HepG2 (cell line): ENCODE measurements around the gene SLC22A31. TPM values are rescaled to one million over a fixed set of nuclear protein-coding genes. Genes with fewer than 3 reads are reported as not detected.

Experiments used
- EED ChIP-seq: sonication (generic); formaldehyde crosslinking; IDR thresholded peaks from 2 replicates; pipeline ENCODE4 v1.5.0; 2020; ENCODE audit warnings: mild to moderate bottlenecking, missing genetic modification reagents
- ELF3 ChIP-seq: IDR thresholded peaks from 2 replicates; pipeline ENCODE4 v1.6.1; 2016; ENCODE audit warnings: missing genetic modification reagents, missing compliant biosample characterization
- FOSL2 ChIP-seq: sonication (generic); formaldehyde crosslinking; IDR thresholded peaks from 2 replicates; pipeline ENCODE4 v1.4.0; 2020; ENCODE audit warnings: missing genetic modification reagents
- FOXK1 ChIP-seq: sonication (generic); formaldehyde crosslinking; IDR thresholded peaks from 2 replicates; pipeline ENCODE4 v1.4.0; 2020; ENCODE audit warnings: low read depth, missing genetic modification reagents, borderline replicate concordance
- HMG20A ChIP-seq: IDR thresholded peaks from 2 replicates; pipeline ENCODE4 v1.6.1; 2016; ENCODE audit warnings: borderline replicate concordance
- JARID2 ChIP-seq: sonication (generic); formaldehyde crosslinking; IDR thresholded peaks from 2 replicates; pipeline ENCODE4 v1.8.1; 2023; ENCODE audit warnings: missing genetic modification reagents, inconsistent platforms; ENCODE audit not compliant: insufficient replicate concordance
- KDM2A ChIP-seq: sonication (generic); formaldehyde crosslinking; IDR thresholded peaks from 2 replicates; pipeline ENCODE4 v1.4.0; 2020; ENCODE audit warnings: low read depth, missing genetic modification reagents, borderline replicate concordance
- KDM5A ChIP-seq: fragments of 200-600 bp; sonication (generic); IDR thresholded peaks from 2 replicates; pipeline ENCODE4 v1.7.0; 2018; ENCODE audit warnings: antibody characterized with exemption, mild to moderate bottlenecking, low read length, borderline replicate concordance
- MAFG ChIP-seq: sonication (generic); formaldehyde crosslinking; IDR thresholded peaks from 2 replicates; pipeline ENCODE4 v1.5.1; 2020; ENCODE audit warnings: mild to moderate bottlenecking, missing genetic modification reagents
- MED13 ChIP-seq: sonication (generic); formaldehyde crosslinking; IDR thresholded peaks from 2 replicates; pipeline ENCODE4 v1.5.0; 2020; ENCODE audit warnings: missing genetic modification reagents
- NCOA5 ChIP-seq: sonication (generic); formaldehyde crosslinking; IDR thresholded peaks from 2 replicates; pipeline ENCODE4 v1.4.0; 2020; ENCODE audit warnings: missing genetic modification reagents
- PAX8 ChIP-seq: sonication (generic); formaldehyde crosslinking; IDR thresholded peaks from 2 replicates; pipeline ENCODE4 v1.8.0; 2022; ENCODE audit warnings: mild to moderate bottlenecking, missing genetic modification reagents, borderline replicate concordance
- POLR2G ChIP-seq: fragments of 200-400 bp; formaldehyde crosslinking; IDR thresholded peaks from 2 replicates; pipeline ENCODE4 v1.6.1; 2018; ENCODE audit warnings: mild to moderate bottlenecking, low read depth, low read length, moderate library complexity
- SMYD3 ChIP-seq: sonication (generic); formaldehyde crosslinking; IDR thresholded peaks from 2 replicates; pipeline ENCODE4 v1.8.1; 2023; ENCODE audit warnings: mild to moderate bottlenecking, missing genetic modification reagents
- TAF15 ChIP-seq: fragments of 200-400 bp; formaldehyde crosslinking; IDR thresholded peaks from one replicate; pipeline ENCODE4 v1.6.1; 2018; ENCODE audit warnings: mild to moderate bottlenecking, low read depth, low read length; ENCODE audit not compliant: poor library complexity, severe bottlenecking
- ZFP62 ChIP-seq: sonication (generic); formaldehyde crosslinking; IDR thresholded peaks from 2 replicates; pipeline ENCODE4 v1.4.0; 2020; ENCODE audit warnings: missing genetic modification reagents
- ZNF546 ChIP-seq: sonication (generic); formaldehyde crosslinking; conservative IDR thresholded peaks from 2 replicates; pipeline ENCODE4 v1.8.1; 2023; ENCODE audit warnings: mild to moderate bottlenecking, missing genetic modification reagents
- ZNF746 ChIP-seq: sonication (generic); formaldehyde crosslinking; IDR thresholded peaks from 2 replicates; pipeline ENCODE4 v1.8.0; 2022; ENCODE audit warnings: mild to moderate bottlenecking, missing genetic modification reagents
- ZNF850 ChIP-seq: sonication (generic); formaldehyde crosslinking; conservative IDR thresholded peaks from 2 replicates; pipeline ENCODE4 v1.9.0; 2021; ENCODE audit warnings: mild to moderate bottlenecking, missing genetic modification reagents
- polyA plus RNA-seq, 8 experiments: library from polyadenylated mRNA; depleted of rRNA in 3 of 8; stranded (reverse) in 7 of 8; unstranded in 1 of 8; fragments of >200 nt; fragmentation: Illumina TruSeq in 4 of 8; extraction: Trizol in 4 of 8; gene quantifications; 2 replicates each; pipeline versions ENCODE4 v1.2.1 to v1.2.3, GENCODE V29; 2011 to 2016; ENCODE audit warnings: low read depth in 4 of 8, missing spikeins in 1 of 8, mixed read lengths in 1 of 8; ENCODE audit not compliant: insufficient read depth in 1 of 8
- total RNA-seq, 5 experiments: library from RNA; depleted of rRNA; stranded (reverse); fragments of >200 nt; fragmentation: Illumina TruSeq; extraction: Trizol; gene quantifications; 2 replicates each; pipeline ENCODE4 v1.2.3, GENCODE V29; 2016; ENCODE audit warnings: low read depth in 1 of 5
- TF ChIP-seq, protein P1 (sequence below): sonication (generic); formaldehyde crosslinking; IDR thresholded peaks from 2 replicates; pipeline ENCODE4 v1.4.0; 2020; ENCODE audit warnings: missing genetic modification reagents, borderline replicate concordance
- TF ChIP-seq, protein P2 (sequence below): sonication (generic); formaldehyde crosslinking; IDR thresholded peaks from 2 replicates; pipeline ENCODE4 v1.4.0; 2020; ENCODE audit warnings: missing genetic modification reagents
- TF ChIP-seq, protein P3 (sequence below), 2 experiments: sonication (generic) in 1 of 2; formaldehyde crosslinking in 1 of 2; IDR thresholded peaks; 2 replicates each; pipeline versions ENCODE4 v1.4.0 to v1.6.1; 2016 to 2020; ENCODE audit warnings: borderline replicate concordance in 1 of 2, low read depth in 1 of 2, mild to moderate bottlenecking in 1 of 2, missing genetic modification reagents in 1 of 2

SLC22A31 gene
- total and polyA plus RNA-seq, 2 of the 13 experiments (the other 11 are each of a cell fraction or from before 2014, with no cell fraction given): 67.3 to 83.3 TPM

DNA sequence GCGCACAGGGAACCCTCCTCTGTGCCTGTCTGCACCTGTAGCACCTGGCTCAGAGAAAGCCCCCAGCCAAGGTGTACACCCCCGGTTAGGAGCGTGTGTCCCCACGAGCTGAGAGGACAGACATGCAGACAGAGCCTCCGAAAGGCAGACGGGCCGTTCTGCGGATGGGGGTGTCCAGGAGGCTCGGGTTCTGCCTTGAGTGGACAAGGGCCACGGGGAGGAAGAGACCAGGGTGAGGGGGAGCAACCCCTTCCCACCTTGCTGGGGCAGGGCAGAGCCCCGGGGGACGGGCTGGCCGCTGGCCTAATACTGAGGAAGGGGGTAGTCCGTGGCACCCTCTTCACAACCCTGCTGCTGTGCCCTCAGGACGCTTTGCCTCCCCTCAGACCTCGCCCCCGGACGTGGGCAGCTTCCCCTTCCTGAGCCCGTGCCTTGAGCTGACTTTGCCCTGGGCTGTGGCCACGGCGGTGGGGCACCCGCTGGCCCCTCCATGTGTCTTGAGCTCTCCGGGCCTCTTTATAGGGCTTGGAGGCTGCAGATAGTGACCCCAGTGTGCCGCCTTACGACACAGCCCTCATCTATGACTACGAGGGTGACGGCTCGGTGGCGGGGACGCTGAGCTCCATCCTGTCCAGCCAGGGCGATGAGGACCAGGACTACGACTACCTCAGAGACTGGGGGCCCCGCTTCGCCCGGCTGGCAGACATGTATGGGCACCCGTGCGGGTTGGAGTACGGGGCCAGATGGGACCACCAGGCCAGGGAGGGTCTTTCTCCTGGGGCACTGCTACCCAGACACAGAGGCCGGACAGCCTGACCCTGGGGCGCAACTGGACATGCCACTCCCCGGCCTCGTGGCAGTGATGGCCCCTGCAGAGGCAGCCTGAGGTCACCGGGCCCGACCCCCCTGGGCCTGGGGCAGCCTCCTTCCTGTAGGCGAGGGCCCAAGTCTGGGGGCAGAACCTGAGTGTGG is 5.7 kb downstream of the SLC22A31 start (continued):
- TF ChIP-seq, protein P1, sequence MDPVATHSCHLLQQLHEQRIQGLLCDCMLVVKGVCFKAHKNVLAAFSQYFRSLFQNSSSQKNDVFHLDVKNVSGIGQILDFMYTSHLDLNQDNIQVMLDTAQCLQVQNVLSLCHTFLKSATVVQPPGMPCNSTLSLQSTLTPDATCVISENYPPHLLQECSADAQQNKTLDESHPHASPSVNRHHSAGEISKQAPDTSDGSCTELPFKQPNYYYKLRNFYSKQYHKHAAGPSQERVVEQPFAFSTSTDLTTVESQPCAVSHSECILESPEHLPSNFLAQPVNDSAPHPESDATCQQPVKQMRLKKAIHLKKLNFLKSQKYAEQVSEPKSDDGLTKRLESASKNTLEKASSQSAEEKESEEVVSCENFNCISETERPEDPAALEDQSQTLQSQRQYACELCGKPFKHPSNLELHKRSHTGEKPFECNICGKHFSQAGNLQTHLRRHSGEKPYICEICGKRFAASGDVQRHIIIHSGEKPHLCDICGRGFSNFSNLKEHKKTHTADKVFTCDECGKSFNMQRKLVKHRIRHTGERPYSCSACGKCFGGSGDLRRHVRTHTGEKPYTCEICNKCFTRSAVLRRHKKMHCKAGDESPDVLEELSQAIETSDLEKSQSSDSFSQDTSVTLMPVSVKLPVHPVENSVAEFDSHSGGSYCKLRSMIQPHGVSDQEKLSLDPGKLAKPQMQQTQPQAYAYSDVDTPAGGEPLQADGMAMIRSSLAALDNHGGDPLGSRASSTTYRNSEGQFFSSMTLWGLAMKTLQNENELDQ (CRISPR knock-in tag): no peak
- TF ChIP-seq SMYD3 (CRISPR knock-in tag) (no peak), JARID2 (CRISPR knock-in tag) (no peak), HMG20A (CRISPR knock-in tag) (no peak), EED (CRISPR knock-in tag) (no peak), KDM2A (0 out of 2 replicates have a peak, but pooled peaks have one; percentile 43), FOSL2 (no peak), POLR2G (peak; percentile 69), KDM5A (no peak), MED13 (CRISPR knock-in tag) (no peak), ZNF746 (CRISPR knock-in tag) (no peak), NCOA5 (CRISPR knock-in tag) (no peak), TAF15 (peak; percentile 36), ZNF546 (CRISPR knock-in tag) (no peak), MAFG (CRISPR knock-in tag) (no peak), ZFP62 (CRISPR knock-in tag) (no peak), PAX8 (CRISPR knock-in tag) (no peak), ZNF850 (CRISPR knock-in tag) (no peak), ELF3 (CRISPR knock-in tag) (no peak), FOXK1 (no peak)
- TF ChIP-seq, protein P2, sequence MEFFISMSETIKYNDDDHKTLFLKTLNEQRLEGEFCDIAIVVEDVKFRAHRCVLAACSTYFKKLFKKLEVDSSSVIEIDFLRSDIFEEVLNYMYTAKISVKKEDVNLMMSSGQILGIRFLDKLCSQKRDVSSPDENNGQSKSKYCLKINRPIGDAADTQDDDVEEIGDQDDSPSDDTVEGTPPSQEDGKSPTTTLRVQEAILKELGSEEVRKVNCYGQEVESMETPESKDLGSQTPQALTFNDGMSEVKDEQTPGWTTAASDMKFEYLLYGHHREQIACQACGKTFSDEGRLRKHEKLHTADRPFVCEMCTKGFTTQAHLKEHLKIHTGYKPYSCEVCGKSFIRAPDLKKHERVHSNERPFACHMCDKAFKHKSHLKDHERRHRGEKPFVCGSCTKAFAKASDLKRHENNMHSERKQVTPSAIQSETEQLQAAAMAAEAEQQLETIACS: no peak
- TF ChIP-seq, protein P3, sequence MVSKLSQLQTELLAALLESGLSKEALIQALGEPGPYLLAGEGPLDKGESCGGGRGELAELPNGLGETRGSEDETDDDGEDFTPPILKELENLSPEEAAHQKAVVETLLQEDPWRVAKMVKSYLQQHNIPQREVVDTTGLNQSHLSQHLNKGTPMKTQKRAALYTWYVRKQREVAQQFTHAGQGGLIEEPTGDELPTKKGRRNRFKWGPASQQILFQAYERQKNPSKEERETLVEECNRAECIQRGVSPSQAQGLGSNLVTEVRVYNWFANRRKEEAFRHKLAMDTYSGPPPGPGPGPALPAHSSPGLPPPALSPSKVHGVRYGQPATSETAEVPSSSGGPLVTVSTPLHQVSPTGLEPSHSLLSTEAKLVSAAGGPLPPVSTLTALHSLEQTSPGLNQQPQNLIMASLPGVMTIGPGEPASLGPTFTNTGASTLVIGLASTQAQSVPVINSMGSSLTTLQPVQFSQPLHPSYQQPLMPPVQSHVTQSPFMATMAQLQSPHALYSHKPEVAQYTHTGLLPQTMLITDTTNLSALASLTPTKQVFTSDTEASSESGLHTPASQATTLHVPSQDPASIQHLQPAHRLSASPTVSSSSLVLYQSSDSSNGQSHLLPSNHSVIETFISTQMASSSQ (IDR thresholded peaks at IDR 0.05; ENCODE audit: low read depth): no peak
- TF ChIP-seq, protein P3 (CRISPR knock-in tag; IDR thresholded peaks at IDR 0.05; ENCODE audit: borderline replicate concordance): no peak
